ENCODE measurements around the gene PRPS1.

DNA sequence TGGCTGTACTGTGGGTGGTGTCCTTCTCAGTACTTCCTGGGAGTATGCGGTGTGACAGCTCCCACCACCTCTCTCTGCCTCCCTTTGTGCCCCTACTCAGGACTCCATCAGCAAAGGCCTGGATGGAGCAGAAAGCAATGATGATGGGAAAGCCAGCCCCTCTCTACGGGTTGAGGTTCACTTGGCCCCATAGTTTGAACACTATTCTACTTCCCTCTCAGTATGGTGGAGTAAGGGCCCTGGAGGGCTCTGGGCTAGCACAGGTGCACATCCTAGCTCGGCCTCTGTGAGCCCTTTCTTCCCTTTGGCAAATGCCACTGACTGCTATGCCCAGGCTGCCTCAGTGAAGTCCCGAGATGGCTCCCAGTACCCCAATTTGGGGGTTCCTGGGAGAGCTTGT, 31.0 kb downstream of the PRPS1 start:
- TF ChIP-seq SIN3A (IDR thresholded peaks at IDR 0.05; ENCODE audit: borderline replicate concordance, insufficient read depth, low read length) (no peak), POLR2AphosphoS5 (IDR thresholded peaks at IDR 0.05; ENCODE audit: low read depth, low read length) (no peak)

Data from PFSK-1 (cell line).